ENCODE measurements around the gene IFFO2.

GRCh38 chr1:18875796-18876128 is 80.7 kb downstream of the IFFO2 start:
- TF ChIP-seq CTCF (IDR thresholded peaks at IDR 0.05; ENCODE audit: extremely low read depth in 1 of 2, insufficient read depth in 1 of 2, low read depth in 1 of 2, low read length in 2 of 2) = no peak
- TF ChIP-seq POLR2A (IDR thresholded peaks at IDR 0.05; ENCODE audit: low read depth, low read length) = no peak
- TF ChIP-seq POLR2AphosphoS5 (IDR thresholded peaks at IDR 0.05; ENCODE audit: insufficient read depth, low read depth, low read length) = no peak
- TF ChIP-seq MYC (IDR thresholded peaks at IDR 0.05; ENCODE audit: low read depth, low read length) = no peak
- no peak for TF ChIP-seq MAX (IDR thresholded peaks at IDR 0.05; ENCODE audit: insufficient read depth, insufficient read length)
- no peak for TF ChIP-seq EZH2 (IDR thresholded peaks at IDR 0.05; ENCODE audit: borderline replicate concordance, low read depth, low read length, severe bottlenecking)
- TF ChIP-seq JUN (IDR thresholded peaks at IDR 0.05; ENCODE audit: borderline replicate concordance, insufficient read depth, insufficient read length, low read depth) = no peak
- TF ChIP-seq GATA2 (IDR thresholded peaks at IDR 0.05; ENCODE audit: insufficient read depth, insufficient read length, low read depth, low read length) = no peak
- no peak for TF ChIP-seq FOS (IDR thresholded peaks at IDR 0.05; ENCODE audit: borderline replicate concordance, insufficient read depth, low read length)
